Measurements from ENCODE around the gene EFNA4. TPM values are rescaled to one million over a fixed set of nuclear protein-coding genes. Genes with fewer than 3 reads are reported as not detected.
A peak's percentile ranks its signal among the peaks of the same experiment; 100 is the strongest.

The EFNA4 gene
- total RNA-seq, 1 experiment from 2014 or later = 11.8 TPM

- H2AFZ ChIP-seq (ENCODE audit: low read length) = no peak overlapping the region
- no peak overlapping the region for H3K27ac Mint-ChIP-seq
These were observed 14.4 kb downstream of the EFNA4 start for GRCh38 chr1:155077758-155078445.

More at GRCh38 chr1:155077758-155078445, 14.4 kb downstream of the EFNA4 start:
- no peak overlapping the region for H4K5ac ChIP-seq (ENCODE audit: insufficient read length, low read depth, low read length)
- no peaks in the 10 kb centered on the region for H3K9me3 ChIP-seq (ENCODE audit: control insufficient read depth, low read depth, low read length)
- no peak overlapping the region for H2BK12ac ChIP-seq (ENCODE audit: insufficient read length, low read depth, low read length)
- no peak overlapping the region for H2BK120ac ChIP-seq (ENCODE audit: low read depth, low read length, poor library complexity, severe bottlenecking)
- H3K14ac ChIP-seq (ENCODE audit: insufficient read depth, low read length) = no peak overlapping the region
- H3K23ac ChIP-seq (ENCODE audit: insufficient read length, low read depth, low read length) = no peak overlapping the region
- peaks cover 37% of the 10 kb centered on the region for H3K27me3 ChIP-seq (ENCODE audit: insufficient read depth, low read length)
- H2BK20ac ChIP-seq (ENCODE audit: low read depth, low read length, poor library complexity, severe bottlenecking) = no peak overlapping the region
- no CpG with 5 or more reads among the region's 4 CpGs for WGBS (ENCODE audit: extremely low coverage, insufficient read length, low lambda C conversion rate)
- no peak overlapping the region for H3T11ph ChIP-seq (ENCODE audit: low read length)
- H3K56ac ChIP-seq (ENCODE audit: insufficient read length, low read depth, low read length) = no peak overlapping the region
- Mint-ChIP-seq H3K36me3 (ENCODE audit: insufficient read depth in 1 of 3, low read depth in 3 of 3) (no peaks in the 10 kb centered on the region), H3K27me3 (ENCODE audit: low read depth) (peaks cover 89% of the 10 kb centered on the region), H3K9me3 (peaks cover 0 to 6% of the 10 kb centered on the region in 2 experiments; a peak in 2 of 5 replicates), H3K4me1 (peaks cover 30 to 49% of the 10 kb centered on the region in 2 experiments), H3K4me3 (peak overlapping the region in 1 of 2 experiments; percentile 81; a peak in 3 of 5 replicates)
- no peak for DNase-seq
- H2AK5ac ChIP-seq (ENCODE audit: insufficient read length, low read length) = no peak overlapping the region
- no peak overlapping the region for H2BK5ac ChIP-seq (ENCODE audit: insufficient read length, low read length)
- no peak overlapping the region for H3K18ac ChIP-seq (ENCODE audit: insufficient read length, low read depth, low read length)
- H4K20me1 ChIP-seq (ENCODE audit: control insufficient read depth, insufficient read depth, insufficient read length) = no peaks in the 10 kb centered on the region
- peaks cover 21% of the 10 kb centered on the region for H3K23me2 ChIP-seq (ENCODE audit: insufficient read length, low read depth, low read length, poor library complexity, severe bottlenecking)
- H4K8ac ChIP-seq (replicated peaks; ENCODE audit: insufficient read length, low read depth, low read length) = no peak overlapping the region
- no peak overlapping the region for H3K27ac ChIP-seq (ENCODE audit: insufficient read length, low read depth, low read length)
- no peak overlapping the region for H3K4ac ChIP-seq (ENCODE audit: low read depth, low read length)
- H3K79me2 ChIP-seq (ENCODE audit: insufficient read depth, low read length) = no peaks in the 10 kb centered on the region
- peak overlapping the region; percentile 79 for H3K4me2 ChIP-seq (ENCODE audit: insufficient read depth, insufficient read length, low read length)
- H3K79me1 ChIP-seq (ENCODE audit: insufficient read depth, low read depth, low read length, poor library complexity, severe bottlenecking) = no peaks in the 10 kb centered on the region
- H2BK15ac ChIP-seq (ENCODE audit: low read depth, low read length) = no peak overlapping the region
- no peak for TF ChIP-seq CTCF (conservative IDR thresholded peaks at IDR 0.05)
- no peak overlapping the region for H4K91ac ChIP-seq (ENCODE audit: insufficient read length, low read depth, low read length)
- H3K4me1 ChIP-seq (ENCODE audit: insufficient read depth, low read length) = no peaks in the 10 kb centered on the region; the same call in 1 of the 2 replicates
- H3K9ac ChIP-seq (ENCODE audit: extremely low read depth, insufficient read length, low read length) = no peak overlapping the region

Data from H9 (cell line).